SK-N-SH treated with all-trans-retinoic acid at 6 μM for 48 hours (cell line): ENCODE measurements around the gene PRTFDC1.

Source experiments
- ARNTL ChIP-seq: fragments of 450-650 bp; formaldehyde crosslinking; IDR thresholded peaks from 2 replicates; pipeline ENCODE4 v1.5.0; 2020; ENCODE audit warnings: low read depth, mild to moderate bottlenecking, moderate library complexity, borderline replicate concordance
- BACH2 ChIP-seq: fragments of 250-450 bp; sonication (Bioruptor Pico); IDR thresholded peaks from 2 replicates; pipeline ENCODE4 v1.9.0; 2021; ENCODE audit warnings: mild to moderate bottlenecking, borderline replicate concordance
- CSRNP3 ChIP-seq: fragments of 250-450 bp; sonication (Bioruptor Pico); IDR thresholded peaks from 2 replicates; pipeline ENCODE4 v1.5.1; 2021; ENCODE audit warnings: mild to moderate bottlenecking, moderate library complexity
- ESRRG ChIP-seq: fragments of 250-450 bp; sonication (Bioruptor Pico); IDR thresholded peaks from 2 replicates; pipeline ENCODE4 v1.6.1; 2021; ENCODE audit warnings: mild to moderate bottlenecking
- GLIS3 ChIP-seq: fragments of 250-450 bp; sonication (Bioruptor Pico); IDR thresholded peaks from 2 replicates; pipeline ENCODE4 v1.5.0; 2020; ENCODE audit warnings: mild to moderate bottlenecking, moderate library complexity
- POU6F1 ChIP-seq: fragments of 250-450 bp; sonication (Bioruptor Pico); IDR thresholded peaks from 2 replicates; pipeline ENCODE4 v1.8.0; 2021; ENCODE audit warnings: low read depth, mild to moderate bottlenecking, moderate library complexity, borderline replicate concordance
- PPARA ChIP-seq: fragments of 250-450 bp; sonication (Bioruptor Pico); IDR thresholded peaks from 2 replicates; pipeline ENCODE4 v1.5.0; 2020; ENCODE audit warnings: mild to moderate bottlenecking, borderline replicate concordance
- RARB ChIP-seq: fragments of 250-450 bp; sonication (Bioruptor Pico); IDR thresholded peaks from 2 replicates; pipeline ENCODE4 v1.8.0; 2021; ENCODE audit warnings: mild to moderate bottlenecking, moderate library complexity
- TOX ChIP-seq: fragments of 250-450 bp; sonication (Bioruptor Pico); IDR thresholded peaks from 2 replicates; pipeline ENCODE4 v1.8.0; 2021; ENCODE audit warnings: mild to moderate bottlenecking, moderate library complexity, borderline replicate concordance
- ZFP3 ChIP-seq: fragments of 250-450 bp; sonication (Bioruptor Pico); IDR thresholded peaks from 2 replicates; pipeline ENCODE4 v1.5.0; 2020; ENCODE audit warnings: mild to moderate bottlenecking, moderate library complexity
- ZFP30 ChIP-seq: fragments of 450-650 bp; formaldehyde crosslinking; IDR thresholded peaks from 2 replicates; pipeline ENCODE4 v1.5.0; 2022; ENCODE audit warnings: mild to moderate bottlenecking, moderate library complexity
- ZNF70 ChIP-seq: fragments of 450-650 bp; formaldehyde crosslinking; IDR thresholded peaks from 2 replicates; pipeline ENCODE4 v1.5.0; 2020; ENCODE audit warnings: mild to moderate bottlenecking, moderate library complexity
- TF ChIP-seq, protein P1 (sequence below): fragments of 250-450 bp; sonication (Bioruptor Pico); IDR thresholded peaks from 2 replicates; pipeline ENCODE4 v1.5.1; 2020; ENCODE audit warnings: low read depth, mild to moderate bottlenecking, moderate library complexity
- TF ChIP-seq, protein P2 (sequence below): fragments of 250-450 bp; sonication (Bioruptor Pico); IDR thresholded peaks from 2 replicates; pipeline ENCODE4 v1.8.0; 2020; ENCODE audit warnings: mild to moderate bottlenecking, moderate library complexity, borderline replicate concordance

GRCh38 chr10:24847112-24848070 is 105.0 kb downstream of the PRTFDC1 start:
- TF ChIP-seq GLIS3 (CRISPR knock-in tag) (no peak), ZFP30 (CRISPR knock-in tag) (no peak), PPARA (CRISPR knock-in tag) (no peak), ESRRG (CRISPR knock-in tag) (no peak), BACH2 (CRISPR knock-in tag) (no peak), ZNF70 (CRISPR knock-in tag) (no peak), POU6F1 (CRISPR knock-in tag) (no peak), RARB (no peak), ZFP3 (CRISPR knock-in tag) (no peak), CSRNP3 (CRISPR knock-in tag) (no peak), TOX (CRISPR knock-in tag) (no peak), ARNTL (CRISPR knock-in tag) (no peak)
- TF ChIP-seq, protein P1, sequence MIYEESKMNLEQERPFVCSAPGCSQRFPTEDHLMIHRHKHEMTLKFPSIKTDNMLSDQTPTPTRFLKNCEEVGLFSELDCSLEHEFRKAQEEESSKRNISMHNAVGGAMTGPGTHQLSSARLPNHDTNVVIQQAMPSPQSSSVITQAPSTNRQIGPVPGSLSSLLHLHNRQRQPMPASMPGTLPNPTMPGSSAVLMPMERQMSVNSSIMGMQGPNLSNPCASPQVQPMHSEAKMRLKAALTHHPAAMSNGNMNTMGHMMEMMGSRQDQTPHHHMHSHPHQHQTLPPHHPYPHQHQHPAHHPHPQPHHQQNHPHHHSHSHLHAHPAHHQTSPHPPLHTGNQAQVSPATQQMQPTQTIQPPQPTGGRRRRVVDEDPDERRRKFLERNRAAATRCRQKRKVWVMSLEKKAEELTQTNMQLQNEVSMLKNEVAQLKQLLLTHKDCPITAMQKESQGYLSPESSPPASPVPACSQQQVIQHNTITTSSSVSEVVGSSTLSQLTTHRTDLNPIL, result no peak
- TF ChIP-seq, protein P2, sequence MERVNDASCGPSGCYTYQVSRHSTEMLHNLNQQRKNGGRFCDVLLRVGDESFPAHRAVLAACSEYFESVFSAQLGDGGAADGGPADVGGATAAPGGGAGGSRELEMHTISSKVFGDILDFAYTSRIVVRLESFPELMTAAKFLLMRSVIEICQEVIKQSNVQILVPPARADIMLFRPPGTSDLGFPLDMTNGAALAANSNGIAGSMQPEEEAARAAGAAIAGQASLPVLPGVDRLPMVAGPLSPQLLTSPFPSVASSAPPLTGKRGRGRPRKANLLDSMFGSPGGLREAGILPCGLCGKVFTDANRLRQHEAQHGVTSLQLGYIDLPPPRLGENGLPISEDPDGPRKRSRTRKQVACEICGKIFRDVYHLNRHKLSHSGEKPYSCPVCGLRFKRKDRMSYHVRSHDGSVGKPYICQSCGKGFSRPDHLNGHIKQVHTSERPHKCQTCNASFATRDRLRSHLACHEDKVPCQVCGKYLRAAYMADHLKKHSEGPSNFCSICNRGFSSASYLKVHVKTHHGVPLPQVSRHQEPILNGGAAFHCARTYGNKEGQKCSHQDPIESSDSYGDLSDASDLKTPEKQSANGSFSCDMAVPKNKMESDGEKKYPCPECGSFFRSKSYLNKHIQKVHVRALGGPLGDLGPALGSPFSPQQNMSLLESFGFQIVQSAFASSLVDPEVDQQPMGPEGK (CRISPR knock-in tag), result no peak
